Progenitor cell of endocrine pancreas (in vitro differentiated cells): ENCODE measurements around the gene MORC4. TPM values are rescaled to one million over a fixed set of nuclear protein-coding genes. Genes with fewer than 3 reads are reported as not detected.

ENCODE experiments used
- DNase-seq: peaks from one replicate; pipeline ENCODE4 v3.0.0; 2021; ENCODE audit warnings: low spot score; ENCODE audit not compliant: unreplicated experiment
- H3K27ac Mint-ChIP-seq: 2 replicates; pipeline ENCODE4 v1.8.0; 2021; ENCODE audit warnings: mild to moderate bottlenecking, moderate library complexity, mixed read lengths
- H3K27me3 Mint-ChIP-seq: 2 replicates; pipeline ENCODE4 v1.8.0; 2021; ENCODE audit warnings: mixed read lengths
- H3K36me3 Mint-ChIP-seq: 2 replicates; pipeline ENCODE4 v1.8.0; 2022; ENCODE audit warnings: mixed read lengths; ENCODE audit not compliant: insufficient read depth
- H3K4me1 Mint-ChIP-seq: 2 replicates; pipeline ENCODE4 v1.8.0; 2021; ENCODE audit warnings: low read depth, mixed read lengths
- H3K4me3 Mint-ChIP-seq: 2 replicates; pipeline ENCODE4 v1.8.0; 2021; ENCODE audit warnings: low read depth, mild to moderate bottlenecking, moderate library complexity, mixed read lengths
- H3K9me3 Mint-ChIP-seq: 2 replicates; pipeline ENCODE4 v1.8.0; 2021; ENCODE audit warnings: low read depth, mixed read lengths
- CTCF ChIP-seq: fragments of 200-600 bp; sonication (generic); IDR thresholded peaks from one replicate; pipeline ENCODE4 v1.5.0; 2021; ENCODE audit warnings: antibody characterized with exemption, mild to moderate bottlenecking; ENCODE audit not compliant: unreplicated experiment
- total RNA-seq: library from RNA; stranded (reverse); gene quantifications from 2 replicates; pipeline ENCODE4 v1.2.1, GENCODE V29; 2021

The MORC4 gene
- total RNA-seq, 1 donor from 2014 or later: 15.8 TPM

GRCh38 chrX:106952988-106953387 is 47.0 kb downstream of the MORC4 start:
- peaks cover 8% of the 10 kb centered on the region for H3K36me3 Mint-ChIP-seq
- peaks cover 17% of the 10 kb centered on the region for H3K9me3 Mint-ChIP-seq
- TF ChIP-seq CTCF: peak; percentile 47
- no peak for DNase-seq
- no peaks in the 10 kb centered on the region for H3K27me3 Mint-ChIP-seq
- H3K27ac Mint-ChIP-seq: no peak overlapping the region
- H3K4me1 Mint-ChIP-seq: peaks cover 12% of the 10 kb centered on the region
- no peak overlapping the region for H3K4me3 Mint-ChIP-seq

DNA sequence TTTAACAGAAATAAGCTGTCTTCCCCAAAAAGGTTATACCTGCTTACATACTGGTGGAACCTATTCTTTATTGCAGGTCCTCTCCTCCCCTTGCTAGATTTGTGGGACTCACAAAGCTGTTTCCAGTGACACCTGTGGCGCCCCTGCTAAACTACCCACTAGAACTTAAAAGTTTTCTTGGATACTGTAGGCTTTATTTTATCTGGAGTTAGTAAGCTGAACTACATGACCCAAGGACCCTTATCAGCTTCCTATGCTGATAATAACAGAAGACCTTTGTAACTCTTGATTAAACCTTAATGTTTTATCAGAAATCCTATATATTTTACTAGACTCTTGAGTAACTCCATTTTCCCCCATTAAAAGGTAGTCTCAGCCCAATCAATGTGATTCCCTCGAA is 47.5 kb downstream of the MORC4 start:
- Mint-ChIP-seq H3K9me3 (peaks cover 17% of the 10 kb centered on the region), H3K27ac (no peak overlapping the region), H3K4me1 (peaks cover 12% of the 10 kb centered on the region), H3K27me3 (no peaks in the 10 kb centered on the region), H3K36me3 (peaks cover 6% of the 10 kb centered on the region), H3K4me3 (no peak overlapping the region)
- no peak for DNase-seq
- no peak for TF ChIP-seq CTCF

GRCh38 chrX:106952089-106952488 is 47.9 kb downstream of the MORC4 start:
- peaks cover 6% of the 10 kb centered on the region for H3K36me3 Mint-ChIP-seq
- H3K4me1 Mint-ChIP-seq: peaks cover 12% of the 10 kb centered on the region
- TF ChIP-seq CTCF: no peak
- H3K27me3 Mint-ChIP-seq: no peaks in the 10 kb centered on the region
- H3K4me3 Mint-ChIP-seq: no peak overlapping the region
- H3K9me3 Mint-ChIP-seq: peaks cover 17% of the 10 kb centered on the region
- no peak for DNase-seq
- H3K27ac Mint-ChIP-seq: no peak overlapping the region

DNA sequence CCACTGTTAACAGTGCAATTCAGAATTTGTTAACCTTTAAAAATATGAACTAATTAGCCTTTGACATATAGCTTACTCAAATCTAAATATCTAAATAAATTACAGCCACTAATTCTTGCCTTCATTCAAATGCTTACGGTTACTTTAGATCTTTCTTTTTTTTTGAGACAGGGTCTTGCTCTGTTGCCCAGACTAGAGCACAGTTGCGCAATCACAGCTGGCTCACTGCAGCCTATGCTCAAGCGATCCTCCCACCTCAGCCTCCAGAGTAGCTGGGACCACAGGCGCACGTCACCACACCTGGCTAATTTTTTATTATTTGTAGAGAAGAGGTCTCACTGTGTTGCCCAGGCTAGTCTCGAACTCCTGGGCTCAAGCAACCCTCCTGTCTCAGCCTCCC is 48.8 kb downstream of the MORC4 start:
- no peak for TF ChIP-seq CTCF
- peaks cover 4% of the 10 kb centered on the region for H3K36me3 Mint-ChIP-seq
- DNase-seq: no peak
- H3K27me3 Mint-ChIP-seq: no peaks in the 10 kb centered on the region
- H3K9me3 Mint-ChIP-seq: peaks cover 17% of the 10 kb centered on the region
- no peak overlapping the region for H3K4me3 Mint-ChIP-seq
- peaks cover 12% of the 10 kb centered on the region for H3K4me1 Mint-ChIP-seq
- no peak overlapping the region for H3K27ac Mint-ChIP-seq

DNA sequence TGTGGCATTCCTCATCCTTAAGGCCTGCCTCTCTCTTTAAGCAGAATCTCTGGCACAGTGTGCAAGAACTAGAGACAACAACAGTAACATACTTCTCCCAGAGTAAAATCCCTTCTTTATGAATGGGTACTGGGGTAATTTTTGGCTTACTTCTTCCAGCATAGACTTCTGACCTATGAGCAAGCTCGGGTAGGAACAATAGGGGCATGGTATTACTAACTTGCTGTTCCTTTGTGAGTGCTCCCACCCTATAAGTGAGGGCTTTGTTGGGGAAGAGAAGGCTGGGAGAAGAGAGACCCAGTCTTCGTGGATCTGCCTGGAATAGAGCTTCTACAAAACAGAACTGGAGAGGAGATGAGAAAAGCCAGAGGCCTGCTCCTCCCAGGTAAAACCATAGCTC is 49.6 kb downstream of the MORC4 start:
- no peak for DNase-seq
- Mint-ChIP-seq H3K9me3 (peaks cover 20% of the 10 kb centered on the region), H3K36me3 (peaks cover 4% of the 10 kb centered on the region), H3K4me1 (peaks cover 12% of the 10 kb centered on the region), H3K4me3 (no peak overlapping the region), H3K27ac (no peak overlapping the region), H3K27me3 (no peaks in the 10 kb centered on the region)
- no peak for TF ChIP-seq CTCF
